NCI-H146 treated with DMSO at 0.1 percent for 48 hours (cell line): Measurements from ENCODE around the gene CAPZB.
A peak's percentile ranks its signal among the peaks of the same experiment; 100 is the strongest.

Experiments used
- DNase-seq: peaks from one replicate; lab custom pipeline; 2025; ENCODE audit not compliant: unreplicated experiment; lab: John Stamatoyannopoulos, UW

Gene CAPZB

DNA sequence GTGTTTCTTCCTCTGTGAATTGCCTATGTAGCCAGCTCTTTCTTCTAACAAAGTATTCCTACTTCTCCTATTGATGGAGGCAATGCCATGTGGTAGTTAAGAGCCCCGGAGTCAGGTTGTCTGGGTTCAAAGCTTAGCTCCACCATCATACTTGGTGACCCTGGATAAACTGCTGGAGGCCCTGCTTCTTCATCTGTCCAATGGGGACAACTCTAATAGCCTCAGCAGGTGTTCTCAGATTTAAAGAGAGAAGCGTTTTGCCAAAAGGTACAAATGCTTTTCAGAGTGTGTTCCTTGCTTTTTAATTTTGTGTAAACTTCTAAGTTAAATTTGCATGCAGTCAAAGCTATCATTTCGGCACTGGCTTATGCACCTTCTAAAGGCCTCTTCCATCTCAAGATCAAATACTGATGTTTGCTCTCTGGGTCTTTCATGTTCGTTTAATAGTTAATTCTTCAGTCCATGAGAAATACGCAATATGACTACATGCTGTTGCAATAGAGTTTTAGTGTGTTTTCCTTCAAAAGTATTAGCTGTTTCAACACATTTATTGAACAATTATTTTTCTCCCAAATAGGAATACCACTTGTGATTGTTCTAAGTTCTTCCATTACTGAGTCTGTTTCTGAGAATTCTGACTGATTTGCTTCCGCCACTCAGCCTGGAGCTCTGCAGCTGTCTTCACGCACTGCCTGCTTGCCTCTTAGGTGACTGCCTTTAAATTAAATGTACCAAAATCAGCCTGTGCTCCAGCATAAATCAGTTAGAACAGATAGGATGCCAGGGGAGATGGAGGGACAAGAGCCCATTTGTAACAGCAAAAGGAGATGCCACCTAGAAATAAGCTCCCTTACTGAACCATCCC lies 75.6 kb downstream of the CAPZB start:
- DNase-seq = no peak

DNA sequence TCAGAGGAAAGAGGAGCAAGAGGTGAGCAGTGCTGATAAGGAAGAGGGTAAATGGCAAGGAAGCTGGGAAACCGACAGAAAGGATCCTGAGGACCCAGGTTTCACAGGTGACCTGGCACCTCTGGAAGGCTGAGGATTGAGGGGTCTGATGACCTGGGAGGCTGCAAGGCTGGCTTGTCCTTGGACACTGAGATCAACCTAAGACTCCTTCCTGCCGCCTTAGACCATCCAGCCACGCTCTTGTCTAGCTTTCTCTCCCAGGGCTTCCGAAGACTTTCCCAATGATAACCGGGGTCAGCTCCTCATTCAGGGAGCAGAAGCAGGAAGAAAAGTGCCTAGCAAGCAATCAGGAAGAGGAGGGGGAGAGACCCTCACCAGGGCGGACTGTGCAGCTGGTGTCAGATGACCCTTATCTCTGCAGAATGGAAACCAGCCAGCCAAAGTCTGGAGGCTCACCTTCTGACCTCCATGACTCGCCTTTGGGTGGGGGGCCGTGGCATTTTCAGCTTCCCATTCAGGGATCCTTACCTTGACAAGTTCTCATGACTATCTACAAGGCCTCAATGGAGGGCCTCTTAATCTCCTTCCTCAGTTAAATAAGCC lies 77.7 kb downstream of the CAPZB start:
- DNase-seq = no peak

DNA sequence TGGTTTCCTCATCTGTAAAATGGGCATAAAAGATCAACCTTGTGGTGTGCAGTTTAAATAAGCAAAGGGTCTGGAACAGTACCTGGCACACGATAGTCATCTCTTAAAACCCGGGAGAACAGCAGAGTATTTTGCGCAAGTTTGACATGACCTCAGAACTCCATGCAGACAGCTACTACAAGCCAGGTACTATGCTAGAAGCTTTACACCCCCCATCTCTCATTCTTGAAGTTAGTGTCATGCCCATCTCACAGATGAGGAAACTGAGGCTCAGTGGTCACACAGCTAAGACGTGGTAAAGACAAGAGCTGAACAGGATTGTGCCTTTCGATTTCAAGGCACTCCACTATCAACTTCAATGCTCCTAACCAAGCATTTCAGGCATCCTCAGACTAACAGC lies 78.7 kb downstream of the CAPZB start:
- no peak for DNase-seq

DNA sequence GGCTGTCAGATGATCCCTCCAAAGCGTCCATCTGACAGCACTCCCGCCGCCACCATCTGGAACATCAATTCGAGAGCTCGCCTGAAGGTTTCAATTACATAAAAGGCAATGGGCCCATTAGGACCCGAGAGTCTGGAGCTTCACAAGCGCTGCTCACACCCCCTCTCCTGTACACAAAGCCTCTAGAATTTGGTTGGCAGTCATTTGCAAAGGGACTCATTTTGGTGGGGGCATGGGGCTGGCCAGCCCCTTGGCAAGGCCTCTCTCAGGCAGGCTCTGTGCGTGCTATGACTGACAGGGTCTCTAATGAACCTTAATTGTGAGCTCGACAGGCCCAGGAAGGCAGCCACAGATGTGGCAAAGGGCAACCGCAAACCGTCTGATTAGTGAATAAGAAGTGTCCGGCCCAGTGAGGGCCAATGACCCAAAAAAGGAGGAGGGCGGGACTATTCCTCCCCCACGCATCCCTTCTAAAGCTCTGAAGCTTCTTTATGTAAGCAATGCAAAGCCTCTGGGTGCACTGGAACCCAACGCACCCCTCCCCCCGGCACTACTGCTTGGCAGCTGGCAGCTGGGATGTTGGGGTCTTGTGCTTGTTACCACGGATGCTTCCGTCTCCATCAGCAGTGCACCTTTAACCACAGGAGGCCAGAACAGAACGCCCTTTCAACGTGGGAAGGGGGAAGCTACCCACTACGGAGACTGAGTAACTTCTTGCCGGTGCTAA lies 79.4 kb downstream of the CAPZB start:
- DNase-seq = no peak

DNA sequence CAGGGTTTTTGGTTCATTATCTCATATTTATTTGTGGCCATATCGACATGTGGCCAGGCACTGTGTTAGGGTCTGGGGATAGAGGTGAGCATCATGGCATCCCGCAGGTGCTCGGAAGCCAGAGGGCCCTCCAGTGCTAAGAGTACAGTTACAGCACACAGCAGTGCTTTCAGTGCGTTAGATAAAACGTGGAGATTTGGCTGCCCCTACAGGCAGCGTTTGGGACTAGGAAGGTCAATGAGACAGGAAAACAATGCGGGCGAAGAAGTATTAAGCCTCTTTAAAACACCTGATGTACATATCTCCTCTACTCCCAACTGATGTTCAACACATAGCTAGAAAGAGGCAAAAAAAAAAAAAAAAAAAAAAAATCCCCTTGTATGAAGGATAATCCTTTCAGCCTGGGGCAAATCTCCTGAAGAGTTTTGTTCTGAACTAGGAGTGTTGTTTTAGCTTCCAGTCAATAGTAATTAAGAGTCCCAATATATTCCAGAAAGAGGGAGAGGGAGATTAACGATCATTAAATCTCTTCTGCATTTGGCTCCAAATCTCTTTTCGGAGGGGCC lies 80.1 kb downstream of the CAPZB start:
- no peak for DNase-seq

DNA sequence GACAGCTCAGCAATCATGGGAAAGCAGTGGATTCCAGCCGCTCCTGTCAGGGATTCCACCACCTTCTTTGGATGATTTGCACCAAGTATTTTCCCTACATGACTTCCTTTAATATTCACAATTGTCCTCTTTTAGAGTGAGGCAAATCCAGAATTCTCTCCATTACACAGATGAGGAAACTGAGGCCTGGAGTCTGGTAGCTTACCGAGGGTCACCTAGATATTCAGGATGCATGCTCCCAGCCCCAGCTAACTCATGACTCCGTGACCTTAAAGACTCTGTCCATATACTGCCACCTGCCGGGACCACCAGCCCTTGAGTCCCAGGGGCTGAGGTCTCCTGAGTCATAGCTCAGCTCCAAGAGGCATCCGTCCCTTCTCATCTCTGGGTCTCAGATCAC lies 80.6 kb downstream of the CAPZB start:
- no peak for DNase-seq

DNA sequence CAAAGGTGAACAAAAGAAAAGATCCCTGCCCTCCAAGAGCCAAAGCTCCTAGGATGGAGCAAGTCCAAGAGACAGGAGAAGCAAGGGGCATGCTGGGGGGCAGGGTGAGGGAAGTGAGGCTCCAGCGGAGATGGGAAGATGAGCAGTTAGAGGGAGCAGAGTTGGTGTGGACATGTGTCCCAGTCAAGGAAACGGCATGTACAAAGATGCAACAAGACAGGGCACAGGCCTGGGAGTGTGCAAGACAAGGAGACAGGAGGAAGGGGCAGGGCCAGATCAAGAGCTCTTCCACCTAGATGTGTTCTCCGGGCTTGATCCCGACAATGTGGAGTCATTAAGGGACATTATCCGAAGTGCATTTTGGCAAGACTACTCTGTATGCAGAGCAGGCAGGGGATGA lies 82.1 kb downstream of the CAPZB start:
- DNase-seq = no peak

DNA sequence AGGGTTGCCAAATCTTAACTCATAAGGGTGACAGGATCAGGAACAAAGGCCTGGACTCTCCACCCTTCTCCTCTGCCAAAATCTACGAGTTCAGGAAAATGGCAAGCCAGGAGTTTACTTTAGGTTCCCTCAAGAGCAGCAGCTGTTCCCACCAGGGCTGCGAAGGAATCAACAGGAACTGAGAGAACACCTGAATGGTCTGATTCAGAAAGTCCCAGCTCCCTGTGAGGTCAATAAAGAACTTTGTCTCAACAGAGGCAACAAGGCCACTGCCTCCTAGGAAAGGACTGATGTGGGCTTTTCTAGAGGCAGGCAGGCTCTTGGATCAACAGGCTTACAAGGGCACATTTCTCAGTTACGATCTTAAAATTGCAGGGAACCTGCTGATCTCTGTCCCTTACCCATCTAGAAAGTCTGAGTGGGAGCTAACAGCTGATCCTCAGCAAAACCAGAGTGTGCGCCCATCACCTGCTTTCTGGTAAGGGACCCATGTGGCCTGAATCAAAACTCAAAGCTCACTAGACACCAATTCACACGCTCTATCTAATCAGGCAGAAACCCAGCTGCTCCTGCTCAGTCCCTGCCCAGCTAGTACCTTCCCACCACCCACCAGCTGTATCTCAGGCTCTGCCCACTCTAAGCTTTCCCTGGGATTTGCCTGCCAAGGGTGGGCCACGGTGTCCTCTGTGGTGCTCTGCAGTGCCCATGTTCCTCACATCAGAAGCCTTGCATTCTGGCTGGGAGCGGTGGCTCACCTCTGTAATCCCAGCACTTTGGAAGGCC lies 83.1 kb downstream of the CAPZB start:
- no peak for DNase-seq

DNA sequence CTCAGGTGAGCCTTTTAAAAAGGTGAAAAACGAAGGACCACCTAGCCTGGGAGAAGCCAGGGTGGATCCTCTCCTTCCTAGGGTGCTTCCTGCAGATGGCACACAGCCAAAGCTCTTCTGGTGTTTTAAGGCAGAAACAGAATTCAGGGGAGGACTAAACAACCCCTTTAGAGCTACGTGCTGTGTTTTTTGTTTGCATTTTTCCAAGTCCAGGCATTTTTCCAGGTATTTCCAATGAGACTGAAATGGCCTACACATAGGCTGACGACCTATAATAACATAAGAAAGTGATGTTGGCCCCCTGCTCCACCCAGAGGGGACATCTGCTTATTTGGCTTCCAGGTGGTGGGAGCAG lies 83.8 kb downstream of the CAPZB start:
- DNase-seq = peak; percentile 2

DNA sequence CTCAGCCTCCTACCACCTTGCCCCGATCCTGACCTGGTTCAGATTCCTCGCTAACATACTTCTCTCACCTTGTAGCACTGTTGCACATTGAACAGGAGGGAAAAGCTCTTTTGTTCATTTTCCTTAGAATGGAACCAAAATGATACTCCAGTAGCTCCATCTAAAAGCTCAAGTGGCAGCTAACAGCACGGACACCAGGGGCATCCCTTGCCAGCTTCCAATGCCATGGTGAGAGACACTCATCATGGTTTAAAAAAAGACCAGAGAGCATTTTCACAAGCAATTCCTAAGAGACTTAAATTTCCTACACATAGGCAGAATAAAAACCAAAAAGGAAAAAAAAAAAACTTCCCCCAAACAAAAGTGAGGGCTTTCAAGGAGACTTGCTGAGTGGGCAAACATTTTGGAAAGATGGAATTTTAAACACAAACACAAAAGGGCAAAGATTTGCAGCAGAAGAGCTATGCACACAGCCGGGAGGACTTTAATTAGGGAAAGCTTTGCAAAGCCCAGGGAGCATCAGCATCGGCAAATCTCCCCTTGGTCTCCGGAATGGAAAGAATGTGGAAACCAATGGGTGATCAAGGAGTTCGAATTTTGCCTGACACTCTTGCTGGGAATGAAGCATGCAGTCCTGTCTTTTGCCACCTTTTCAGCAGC lies 84.3 kb downstream of the CAPZB start:
- no peak for DNase-seq

DNA sequence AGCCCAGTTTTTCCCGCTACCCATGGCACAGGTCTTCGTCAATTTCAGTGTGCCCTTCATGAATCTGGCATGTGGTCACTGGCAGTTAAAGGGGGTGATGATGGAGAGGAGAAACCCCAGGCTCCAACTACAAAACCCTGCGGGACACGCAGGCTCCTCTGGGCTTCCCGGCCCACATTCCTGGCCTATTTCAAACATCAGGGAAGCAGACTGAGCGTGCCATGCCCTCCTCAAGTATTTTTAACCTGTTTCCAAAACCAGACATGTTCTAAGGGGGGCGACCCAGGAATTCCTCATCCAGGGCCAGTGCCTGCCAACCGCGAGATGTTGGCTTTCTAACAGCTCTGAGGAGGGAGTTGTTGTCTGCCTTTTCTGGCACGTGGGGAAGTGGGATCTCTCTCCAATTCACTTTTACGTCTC lies 85.1 kb downstream of the CAPZB start:
- DNase-seq = no peak

DNA sequence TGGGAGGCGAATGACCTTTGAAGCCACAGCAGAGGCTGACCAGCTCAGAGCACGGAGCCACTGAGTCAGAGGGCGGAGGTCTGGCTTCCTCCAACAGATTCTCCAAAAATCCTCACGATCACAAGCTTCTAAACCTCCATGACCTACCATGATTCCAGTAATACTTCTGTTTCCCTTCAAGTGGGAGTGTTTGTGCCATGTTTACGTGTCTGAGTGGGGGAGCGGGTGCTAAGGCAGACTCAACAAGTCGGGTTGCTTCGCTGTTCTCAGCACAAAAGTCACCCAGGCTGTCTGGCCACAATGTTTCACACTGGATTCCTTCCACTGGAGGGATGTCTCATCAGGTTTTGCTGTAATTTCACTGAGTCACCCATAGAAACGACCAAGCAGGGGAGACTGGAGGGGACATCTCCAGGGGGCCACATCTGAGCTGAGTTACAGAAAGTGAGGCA lies 87.0 kb downstream of the CAPZB start:
- DNase-seq = no peak

DNA sequence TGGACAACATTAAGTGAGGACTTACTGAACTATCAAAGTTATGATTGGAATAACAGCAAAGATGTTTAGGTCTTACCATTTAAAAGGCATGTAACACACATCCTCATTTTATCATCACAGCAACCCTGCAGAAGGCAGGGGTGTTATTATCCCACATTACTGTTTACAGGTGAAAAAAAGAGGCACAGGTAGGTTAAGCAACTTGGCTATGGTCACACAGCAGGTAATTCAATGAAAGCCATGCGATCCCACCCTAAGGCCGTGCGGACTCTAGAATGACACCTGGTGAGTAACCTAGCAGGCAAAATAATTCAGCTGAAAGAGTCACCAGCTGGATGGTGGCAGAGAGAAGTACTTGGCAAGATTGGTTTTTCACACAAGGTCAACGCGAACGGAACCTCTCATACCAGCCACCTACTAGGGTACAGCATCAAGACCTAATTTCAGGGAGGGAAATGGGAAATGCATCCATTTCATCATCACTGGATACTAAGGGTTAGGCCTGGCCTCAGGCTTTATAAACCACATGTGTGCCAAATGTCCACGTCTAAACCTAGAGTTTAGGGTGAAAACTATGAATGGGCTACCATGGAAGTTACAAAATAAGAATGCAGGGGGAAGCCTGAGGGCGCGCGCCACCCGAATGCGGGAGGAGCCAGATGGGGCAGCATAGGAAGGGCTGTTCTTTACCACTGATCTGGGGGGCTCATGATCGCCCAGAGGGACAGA lies 88.0 kb downstream of the CAPZB start:
- no peak for DNase-seq

DNA sequence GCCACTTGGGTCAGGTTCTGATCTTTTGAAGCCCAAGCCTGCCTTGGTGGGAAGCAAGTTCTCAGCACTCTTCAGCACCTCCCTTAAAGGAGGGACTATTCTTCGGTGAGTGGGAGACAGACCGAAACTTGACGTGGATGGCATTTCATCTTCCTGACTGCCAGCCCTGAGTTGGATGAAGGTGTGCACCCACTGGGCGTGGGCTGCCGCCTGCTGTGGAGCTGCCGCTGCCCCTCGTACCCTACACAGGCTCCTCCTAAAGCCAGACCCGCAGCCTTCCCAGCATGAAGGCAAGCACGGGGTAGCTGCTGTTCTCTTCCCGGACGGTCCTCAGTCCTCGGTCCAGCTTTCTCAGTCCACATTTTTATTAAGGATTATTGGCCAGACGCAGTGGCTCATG lies 89.1 kb downstream of the CAPZB start:
- no peak for DNase-seq

DNA sequence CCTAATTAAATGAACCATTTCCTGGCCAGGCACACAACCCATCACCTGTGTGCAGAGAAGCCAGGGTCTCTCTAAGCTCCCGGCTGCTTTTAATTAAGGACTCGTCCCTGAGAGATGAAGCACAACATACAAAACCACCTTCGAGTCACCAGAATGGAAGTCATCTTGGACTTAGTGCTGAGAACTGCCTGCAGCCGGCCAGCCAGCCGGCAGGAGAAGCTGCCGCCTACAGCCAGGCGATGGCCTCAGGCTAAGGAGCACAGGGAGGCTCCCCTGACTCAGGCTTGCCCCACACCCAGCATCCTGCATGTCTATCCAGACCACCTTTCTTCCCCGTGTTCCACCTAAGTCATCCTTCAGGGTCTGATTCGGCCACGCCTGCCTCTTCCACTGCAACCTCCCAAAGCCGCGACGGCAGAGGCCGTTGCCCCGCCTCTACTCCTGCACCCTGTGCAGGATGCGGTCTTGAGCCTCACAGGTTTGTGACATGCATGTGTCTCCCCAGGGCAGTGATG lies 89.6 kb downstream of the CAPZB start:
- no peak for DNase-seq

DNA sequence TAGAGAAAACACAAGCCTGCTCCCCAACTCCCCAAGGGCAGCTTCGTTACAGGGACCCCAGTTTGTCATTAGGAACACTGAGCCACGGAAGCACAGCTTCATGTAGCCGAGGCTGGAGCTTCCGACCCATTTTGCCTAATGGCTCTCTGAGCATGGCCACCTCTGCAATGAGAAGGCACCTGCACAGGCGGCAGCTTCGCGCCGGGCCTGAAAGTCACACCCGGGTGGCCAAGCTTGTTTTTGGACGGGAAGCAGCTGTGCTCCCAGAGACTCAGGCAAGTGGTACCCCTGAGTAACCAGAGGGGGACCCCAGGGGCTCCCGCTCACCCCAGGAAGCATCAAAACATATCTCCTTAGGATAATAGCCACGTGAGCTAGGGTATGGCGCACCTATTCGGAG lies 92.3 kb downstream of the CAPZB start:
- no peak for DNase-seq

DNA sequence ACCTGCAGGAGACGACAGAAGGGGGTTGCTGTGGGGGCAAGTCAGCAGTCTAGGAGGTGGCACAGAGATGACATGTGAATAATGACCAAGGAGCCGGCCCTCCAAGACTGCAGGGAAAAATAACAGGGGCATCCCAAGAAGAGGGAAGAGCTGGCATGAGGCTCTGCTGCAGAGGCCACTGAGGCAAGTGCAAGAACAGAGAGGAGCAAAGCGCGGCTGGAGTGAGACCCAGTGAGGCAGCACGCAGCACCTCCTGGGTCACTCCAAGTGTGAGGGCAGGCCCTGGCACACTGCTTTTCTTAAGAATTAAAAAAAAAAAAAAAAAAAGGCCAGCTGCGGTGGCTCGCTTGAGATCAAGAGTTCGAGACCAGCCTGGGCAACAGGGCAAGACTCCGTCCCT lies 93.1 kb downstream of the CAPZB start:
- no peak for DNase-seq

DNA sequence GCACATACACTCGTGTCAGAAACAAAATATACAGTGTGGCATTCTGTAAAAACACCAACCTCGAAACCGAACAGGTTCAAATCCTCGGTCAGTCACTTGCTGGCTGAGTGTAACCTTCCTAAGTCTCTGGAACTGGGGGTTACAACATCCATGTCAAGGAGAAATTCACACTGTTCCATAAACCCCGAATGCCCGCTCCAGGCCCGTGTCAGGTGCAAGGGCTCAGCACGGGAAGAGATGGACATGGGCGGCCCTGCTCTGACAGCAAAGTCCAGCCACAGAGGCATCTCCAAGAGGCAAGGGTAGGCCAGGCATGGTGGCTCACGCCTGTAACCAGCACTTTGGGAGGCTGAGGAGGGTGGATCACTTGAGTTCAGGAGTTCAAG lies 93.8 kb downstream of the CAPZB start:
- no peak for DNase-seq

DNA sequence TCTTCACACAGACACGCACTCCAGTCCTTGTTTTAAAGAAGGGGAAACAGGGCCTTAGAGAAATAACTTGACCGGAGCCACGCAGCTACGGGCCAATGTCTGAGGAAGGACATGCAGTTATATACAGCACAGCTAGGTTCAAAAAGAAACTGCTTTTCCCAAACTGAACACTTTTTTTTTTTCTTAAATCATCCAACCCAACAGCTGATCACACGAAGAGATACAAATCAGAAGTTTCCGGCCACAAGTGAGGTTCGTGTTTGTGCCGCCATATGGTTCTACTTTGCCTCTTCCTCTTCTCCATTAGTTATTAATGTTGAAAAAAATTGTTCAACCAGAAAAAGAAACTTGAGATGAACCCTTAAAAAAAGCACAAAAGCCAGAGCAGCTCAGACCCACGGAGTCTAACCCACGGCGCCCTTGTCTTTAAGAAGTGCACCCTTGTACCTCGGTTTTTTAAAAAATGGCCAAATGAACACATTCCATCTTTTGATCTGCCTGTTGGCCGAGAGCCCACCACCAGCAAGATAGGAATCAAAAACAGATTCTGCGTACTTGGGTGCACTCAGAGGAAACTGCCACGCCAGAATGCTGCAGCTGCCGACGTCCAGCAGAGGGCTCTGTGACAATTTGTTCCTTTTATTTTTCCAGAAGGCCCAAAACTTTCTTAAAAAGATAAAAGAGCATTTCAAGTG lies 94.3 kb downstream of the CAPZB start:
- no peak for DNase-seq
